HCT116 (cell line): ENCODE data around the gene LELP1. TPM values are rescaled to one million over a fixed set of nuclear protein-coding genes. Genes with fewer than 3 reads are reported as not detected.

Source experiments
- total RNA-seq: library from RNA; stranded (reverse); gene quantifications from one replicate; pipeline ENCODE4 v1.2.1, GENCODE V29; 2021; ENCODE audit not compliant: unreplicated experiment

Gene LELP1
- total RNA-seq, 1 experiment from 2014 or later = not detected

Other genes with a start within 250 kb of the LELP1 start
- gene SPRR4, start 232.8 kb upstream of the LELP1 start, total RNA-seq = not detected
- not detected for gene SPRR1A, start 219.3 kb upstream of the LELP1 start, total RNA-seq
- not detected for gene SPRR3, start 201.7 kb upstream of the LELP1 start, total RNA-seq
- 0.66 TPM for gene SPRR1B, start 172.2 kb upstream of the LELP1 start, total RNA-seq
- gene SPRR2D, start 162.3 kb upstream of the LELP1 start, total RNA-seq = 6.9 TPM
- gene SPRR2A, start 145.9 kb upstream of the LELP1 start, total RNA-seq = not detected
- not detected for gene SPRR2B, start 131.8 kb upstream of the LELP1 start, total RNA-seq
- not detected for gene SPRR2E, start 108.9 kb upstream of the LELP1 start, total RNA-seq
- gene SPRR2F, start 89.9 kb upstream of the LELP1 start, total RNA-seq = not detected
- gene SPRR2G, start 52.5 kb upstream of the LELP1 start, total RNA-seq = not detected
- gene PRR9, start 14.2 kb downstream of the LELP1 start, total RNA-seq = not detected
- not detected for gene LORICRIN, start 56.3 kb downstream of the LELP1 start, total RNA-seq
- not detected for gene PGLYRP3, start 109.5 kb downstream of the LELP1 start, total RNA-seq
- not detected for gene PGLYRP4, start 145.4 kb downstream of the LELP1 start, total RNA-seq
- 0.59 TPM for gene S100A9, start 154.4 kb downstream of the LELP1 start, total RNA-seq
- not detected for gene S100A12, start 172.2 kb downstream of the LELP1 start, total RNA-seq
- gene S100A8, start 187.6 kb downstream of the LELP1 start, total RNA-seq = 1.4 TPM
- gene S100A7A, start 213.1 kb downstream of the LELP1 start, total RNA-seq = not detected